Glutamatergic neuron (in vitro differentiated cells): ENCODE data around the gene FSTL1. TPM values are rescaled to one million over a fixed set of nuclear protein-coding genes. Genes with fewer than 3 reads are reported as not detected.
A peak's percentile ranks its signal among the peaks of the same experiment; 100 is the strongest.

Experiments used
- DNase-seq: peaks from one replicate; pipeline ENCODE4 v3.0.0; 2022
- H3K27ac Mint-ChIP-seq: one replicate; pipeline ENCODE4 v1.8.0; 2020; ENCODE audit warnings: mild to moderate bottlenecking, mixed read lengths, inconsistent platforms; ENCODE audit not compliant: unreplicated experiment
- H3K27me3 Mint-ChIP-seq: one replicate; pipeline ENCODE4 v1.8.0; 2020; ENCODE audit warnings: mild to moderate bottlenecking, moderate library complexity, mixed read lengths, inconsistent platforms; ENCODE audit not compliant: unreplicated experiment
- H3K36me3 Mint-ChIP-seq: one replicate; pipeline ENCODE4 v1.8.0; 2020; ENCODE audit warnings: mild to moderate bottlenecking, mixed read lengths, inconsistent platforms; ENCODE audit not compliant: unreplicated experiment
- H3K4me1 Mint-ChIP-seq: one replicate; pipeline ENCODE4 v1.8.0; 2020; ENCODE audit warnings: mild to moderate bottlenecking, low read depth, mixed read lengths, inconsistent platforms; ENCODE audit not compliant: unreplicated experiment
- H3K4me3 Mint-ChIP-seq: one replicate; pipeline ENCODE4 v1.8.0; 2020; ENCODE audit warnings: mild to moderate bottlenecking, mixed read lengths, inconsistent platforms; ENCODE audit not compliant: unreplicated experiment
- H3K9me3 Mint-ChIP-seq: one replicate; pipeline ENCODE4 v1.8.0; 2020; ENCODE audit warnings: mild to moderate bottlenecking, moderate library complexity, mixed read lengths, inconsistent platforms; ENCODE audit not compliant: unreplicated experiment
- CTCF ChIP-seq: fragments of 200-600 bp; sonication (generic); IDR thresholded peaks from one replicate; pipeline ENCODE4 v1.5.0; 2021; ENCODE audit not compliant: partially characterized antibody, unreplicated experiment
- total RNA-seq: library from RNA; stranded (reverse); fragmentation: NEBNext Ultra II Directional; extraction: Animal tissue kit (Norgen Biotek cat#: 25700); gene quantifications from one replicate; pipeline ENCODE4 v1.2.1, GENCODE V29; 2021; ENCODE audit not compliant: unreplicated experiment

The FSTL1 gene
- total RNA-seq, 1 donor from 2014 or later = 206 TPM

GRCh38 chr3:120416868-120417267 lies 33.9 kb downstream of the FSTL1 start:
- peaks cover 24% of the 10 kb centered on the region for H3K4me1 Mint-ChIP-seq
- H3K36me3 Mint-ChIP-seq = peaks cover 5% of the 10 kb centered on the region
- H3K27ac Mint-ChIP-seq = peak overlapping the region; percentile 85
- peaks cover 2% of the 10 kb centered on the region for H3K9me3 Mint-ChIP-seq
- H3K4me3 Mint-ChIP-seq = peak overlapping the region; percentile 85
- DNase-seq = no peak
- H3K27me3 Mint-ChIP-seq = no peaks in the 10 kb centered on the region
- TF ChIP-seq CTCF = no peak

- Mint-ChIP-seq H3K27ac (peak overlapping the region; percentile 30), H3K4me3 (peak overlapping the region; percentile 39), H3K27me3 (no peaks in the 10 kb centered on the region), H3K36me3 (peaks cover 5% of the 10 kb centered on the region), H3K4me1 (peaks cover 24% of the 10 kb centered on the region), H3K9me3 (peaks cover 2% of the 10 kb centered on the region)
- TF ChIP-seq CTCF = no peak
- no peak for DNase-seq
Observed at GRCh38 chr3:120415756-120416155, 35.0 kb downstream of the FSTL1 start.

- no peaks in the 10 kb centered on the region for H3K4me1 Mint-ChIP-seq
- no peaks in the 10 kb centered on the region for H3K36me3 Mint-ChIP-seq
- no peaks in the 10 kb centered on the region for H3K9me3 Mint-ChIP-seq
- H3K4me3 Mint-ChIP-seq = no peak overlapping the region
- H3K27me3 Mint-ChIP-seq = no peaks in the 10 kb centered on the region
- H3K27ac Mint-ChIP-seq = no peak overlapping the region
- TF ChIP-seq CTCF = no peak
- DNase-seq = no peak
Observed at GRCh38 chr3:120410541-120410940, 40.3 kb downstream of the FSTL1 start.

- TF ChIP-seq CTCF = no peak
- Mint-ChIP-seq H3K27ac (no peak overlapping the region), H3K4me3 (no peak overlapping the region), H3K27me3 (no peaks in the 10 kb centered on the region), H3K9me3 (no peaks in the 10 kb centered on the region), H3K36me3 (no peaks in the 10 kb centered on the region), H3K4me1 (no peaks in the 10 kb centered on the region)
- DNase-seq = no peak
Observed at GRCh38 chr3:120410116-120410515, 40.7 kb downstream of the FSTL1 start.

- H3K4me1 Mint-ChIP-seq = no peaks in the 10 kb centered on the region
- no peak overlapping the region for H3K4me3 Mint-ChIP-seq
- TF ChIP-seq CTCF = no peak
- no peaks in the 10 kb centered on the region for H3K27me3 Mint-ChIP-seq
- no peaks in the 10 kb centered on the region for H3K36me3 Mint-ChIP-seq
- H3K27ac Mint-ChIP-seq = no peak overlapping the region
- no peaks in the 10 kb centered on the region for H3K9me3 Mint-ChIP-seq
- DNase-seq = no peak
Observed at GRCh38 chr3:120407508-120408287, 43.1 kb downstream of the FSTL1 start.
